Sigmoid colon (tissue), 4 donors: ENCODE results near the gene TTC32.

Experiments
- POLR2A ChIP-seq, 2 donors: fragments of 450-650 bp; IDR thresholded peaks; one replicate each; pipeline ENCODE4 v1.6.1; 2016; ENCODE audit warnings: antibody characterized with exemption in 2 of 2, mild to moderate bottlenecking in 2 of 2, moderate library complexity in 2 of 2
- POLR2AphosphoS5 ChIP-seq, 4 donors: sonication (generic); formaldehyde crosslinking; IDR thresholded peaks; one replicate each; pipeline ENCODE4 v1.6.1; 2017; ENCODE audit warnings: antibody characterized with exemption in 4 of 4
- TF ChIP-seq, protein P1 (sequence below), 4 experiments: fragments of 450-650 bp in 3 of 4; fragments of 200-600 bp in 1 of 4; IDR thresholded peaks; one replicate each; pipeline ENCODE4 v1.5.1; 2016 to 2019; ENCODE audit warnings: antibody characterized with exemption in 4 of 4, mild to moderate bottlenecking in 3 of 4, moderate library complexity in 2 of 4

DNA sequence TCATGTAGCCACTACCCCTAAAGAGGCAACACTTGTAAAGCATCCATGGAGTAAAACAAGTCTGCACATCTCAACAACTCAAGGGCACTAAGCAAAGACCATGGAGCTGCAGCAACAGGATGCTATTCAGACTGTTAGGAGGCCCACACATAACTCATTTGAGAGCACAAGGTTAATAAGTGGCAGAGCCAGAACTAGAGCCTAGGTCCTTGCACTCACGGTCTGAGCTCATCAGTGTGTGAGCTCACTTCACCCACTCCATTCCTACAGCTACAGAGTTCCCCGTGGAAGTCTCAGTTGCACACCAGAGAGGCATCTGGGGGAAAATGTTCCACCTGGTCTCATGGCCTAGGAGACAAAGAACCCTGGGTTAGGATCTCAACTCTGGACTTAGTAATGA, 35.0 kb downstream of the TTC32 start:
- TF ChIP-seq POLR2AphosphoS5 (IDR thresholded peaks at IDR 0.05): no peak
- TF ChIP-seq, protein P1, sequence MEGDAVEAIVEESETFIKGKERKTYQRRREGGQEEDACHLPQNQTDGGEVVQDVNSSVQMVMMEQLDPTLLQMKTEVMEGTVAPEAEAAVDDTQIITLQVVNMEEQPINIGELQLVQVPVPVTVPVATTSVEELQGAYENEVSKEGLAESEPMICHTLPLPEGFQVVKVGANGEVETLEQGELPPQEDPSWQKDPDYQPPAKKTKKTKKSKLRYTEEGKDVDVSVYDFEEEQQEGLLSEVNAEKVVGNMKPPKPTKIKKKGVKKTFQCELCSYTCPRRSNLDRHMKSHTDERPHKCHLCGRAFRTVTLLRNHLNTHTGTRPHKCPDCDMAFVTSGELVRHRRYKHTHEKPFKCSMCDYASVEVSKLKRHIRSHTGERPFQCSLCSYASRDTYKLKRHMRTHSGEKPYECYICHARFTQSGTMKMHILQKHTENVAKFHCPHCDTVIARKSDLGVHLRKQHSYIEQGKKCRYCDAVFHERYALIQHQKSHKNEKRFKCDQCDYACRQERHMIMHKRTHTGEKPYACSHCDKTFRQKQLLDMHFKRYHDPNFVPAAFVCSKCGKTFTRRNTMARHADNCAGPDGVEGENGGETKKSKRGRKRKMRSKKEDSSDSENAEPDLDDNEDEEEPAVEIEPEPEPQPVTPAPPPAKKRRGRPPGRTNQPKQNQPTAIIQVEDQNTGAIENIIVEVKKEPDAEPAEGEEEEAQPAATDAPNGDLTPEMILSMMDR (IDR thresholded peaks at IDR 0.05): no peak
- TF ChIP-seq POLR2A (IDR thresholded peaks at IDR 0.05): no peak
